Activated CD8-positive, alpha-beta memory T cell treated with anti-CD3 and anti-CD28 coated beads, Interleukin-2, amount 50 U/mL, for 24 hours (primary cell): ENCODE measurements around the gene OVCH2.
A peak's percentile ranks its signal among the peaks of the same experiment; 100 is the strongest.
"Not testable (repeated sequence)": the region's sequence is repeated elsewhere in the genome, so short reads cannot be mapped to it uniquely, and the experiment has no call there.

ENCODE experiments used
- DNase-seq: peaks from one replicate; pipeline ENCODE4 v3.0.0-alpha.2; 2020; ENCODE audit errors: extremely low read depth

The OVCH2 gene

GRCh38 chr11:7671347-7672215, 34.7 kb downstream of the OVCH2 start:
- no peak for DNase-seq

GRCh38 chr11:7670641-7671040, 35.6 kb downstream of the OVCH2 start:
- DNase-seq = no peak

DNA sequence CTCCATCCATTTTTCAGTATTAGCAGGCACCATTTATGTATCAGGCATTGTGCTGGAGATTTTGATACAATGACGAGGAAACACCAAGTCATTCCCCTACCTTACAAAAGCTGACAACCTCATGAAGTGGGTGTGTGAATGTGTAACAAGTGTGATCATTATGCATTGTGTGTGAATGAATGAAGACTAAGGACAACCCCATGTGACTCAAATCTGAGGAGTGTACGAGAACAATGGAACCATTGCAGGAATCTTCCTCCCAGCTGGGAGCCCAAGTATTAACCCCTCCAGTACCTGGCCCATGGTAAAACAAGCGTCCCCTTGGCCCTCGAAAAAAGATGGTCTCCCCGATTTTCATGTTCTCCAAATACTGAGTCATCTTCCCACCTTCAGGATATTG, 37.4 kb downstream of the OVCH2 start:
- DNase-seq = no peak

GRCh38 chr11:7668464-7668863, 37.8 kb downstream of the OVCH2 start:
- DNase-seq = no peak

GRCh38 chr11:7667460-7667859, 38.8 kb downstream of the OVCH2 start:
- DNase-seq = no peak

DNA sequence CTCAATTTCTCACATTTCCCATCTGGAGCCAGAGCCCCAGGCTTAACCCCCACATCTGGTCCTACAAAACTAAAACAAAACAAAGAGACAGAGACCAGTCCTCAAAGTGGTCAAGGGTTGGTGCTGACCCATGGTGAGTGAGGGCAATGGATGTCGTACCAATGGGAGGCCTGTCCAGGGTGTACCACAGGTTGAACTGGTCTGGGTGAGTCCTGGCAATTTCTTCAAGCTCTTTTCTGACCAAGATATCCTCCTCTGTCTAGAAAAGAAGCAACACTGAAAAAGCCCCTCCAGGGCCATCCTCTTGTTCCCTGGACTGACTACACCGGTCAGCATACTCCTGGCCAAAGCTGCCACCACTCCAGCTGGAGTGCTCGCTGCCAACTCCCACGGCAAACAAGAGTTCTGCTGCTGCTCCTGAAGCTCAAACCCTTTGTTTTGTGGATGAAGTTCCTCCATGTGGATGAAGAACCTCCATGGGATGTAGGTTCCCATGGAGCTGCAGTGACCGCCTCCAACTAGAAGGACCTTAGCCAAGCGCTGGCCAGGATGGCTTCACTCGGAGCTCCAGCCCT, 39.9 kb downstream of the OVCH2 start:
- DNase-seq = no peak

GRCh38 chr11:7665473-7666291, 40.6 kb downstream of the OVCH2 start:
- peak; percentile 49 for DNase-seq

GRCh38 chr11:7664867-7665266, 41.4 kb downstream of the OVCH2 start:
- DNase-seq = no peak

DNA sequence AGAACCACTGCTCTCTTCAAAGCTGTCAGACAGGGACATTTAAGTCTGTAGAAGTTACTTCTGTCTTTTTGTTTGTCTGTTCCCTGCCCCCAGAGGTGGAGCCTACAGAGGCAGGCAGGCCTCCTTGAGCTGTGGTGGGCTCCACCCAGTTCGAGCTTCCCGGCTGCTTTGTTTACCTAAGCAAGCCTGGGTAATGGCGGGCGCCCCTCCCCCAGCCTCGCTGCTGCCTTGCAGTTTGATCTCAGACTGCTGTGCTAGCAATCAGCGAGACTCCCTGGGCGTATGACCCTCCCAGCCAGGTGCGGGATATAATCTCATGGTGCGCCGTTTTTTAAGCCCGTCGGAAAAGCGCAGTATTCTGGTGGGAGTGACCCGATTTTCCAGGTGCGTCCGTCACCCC, 42.7 kb downstream of the OVCH2 start:
- DNase-seq = not testable (repeated sequence)

- no peak for DNase-seq
Measured at GRCh38 chr11:7657306-7658025, 48.8 kb downstream of the OVCH2 start.

- DNase-seq = no peak
Measured at GRCh38 chr11:7656704-7657103, 49.6 kb downstream of the OVCH2 start.

GRCh38 chr11:7655253-7656217, 50.7 kb downstream of the OVCH2 start:
- no peak for DNase-seq

DNA sequence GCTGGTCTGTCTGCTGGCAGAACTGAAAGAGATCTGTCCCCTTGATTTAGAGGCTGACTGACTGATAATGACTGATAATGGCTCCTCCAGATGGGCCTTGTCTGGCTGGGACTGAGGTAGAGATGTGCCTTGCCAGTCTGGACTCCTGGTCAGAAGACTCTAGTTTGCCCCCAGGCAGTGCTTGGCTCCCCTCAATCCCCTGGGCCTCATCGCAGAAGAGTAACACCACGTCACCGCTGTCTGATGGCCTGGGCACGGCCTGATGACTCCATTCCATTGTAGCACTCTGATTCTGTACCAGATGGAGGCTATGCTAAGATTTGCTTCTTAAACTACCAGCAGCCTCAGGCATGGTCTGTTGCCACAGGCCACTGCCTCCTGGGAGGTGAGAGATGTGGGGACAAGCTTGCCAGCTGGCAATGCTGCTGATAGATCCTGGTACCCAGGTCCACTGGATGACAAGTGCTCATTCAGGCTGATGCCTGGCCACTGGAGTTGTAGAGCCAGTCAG, 52.0 kb downstream of the OVCH2 start:
- DNase-seq = no peak

GRCh38 chr11:7651700-7652099, 54.6 kb downstream of the OVCH2 start:
- DNase-seq = no peak

DNA sequence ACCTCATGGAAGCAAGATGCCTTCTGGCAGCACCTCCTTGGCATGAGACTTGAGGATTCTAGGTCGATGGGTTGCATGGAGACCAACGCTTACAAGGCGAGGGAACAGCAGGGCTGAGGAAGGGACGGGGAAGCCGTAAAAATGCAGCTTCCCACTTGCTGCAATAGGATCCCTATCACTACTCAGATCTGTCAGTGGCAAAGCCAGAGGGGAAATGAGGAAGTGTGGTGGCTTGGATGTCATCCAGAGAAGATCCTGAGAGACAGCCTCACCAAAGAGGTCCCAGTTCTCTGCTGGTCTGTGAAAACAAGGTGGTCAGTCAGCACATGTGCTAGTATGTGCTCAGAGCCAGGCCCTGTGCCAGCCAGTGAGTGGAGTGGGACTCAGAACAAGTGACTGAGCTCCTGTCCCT, 55.1 kb downstream of the OVCH2 start:
- no peak for DNase-seq

GRCh38 chr11:7648264-7648663, 58.0 kb downstream of the OVCH2 start:
- no peak for DNase-seq

GRCh38 chr11:7646866-7647265, 59.4 kb downstream of the OVCH2 start:
- no peak for DNase-seq

- DNase-seq = no peak
Measured at GRCh38 chr11:7645206-7645605, 61.1 kb downstream of the OVCH2 start.

DNA sequence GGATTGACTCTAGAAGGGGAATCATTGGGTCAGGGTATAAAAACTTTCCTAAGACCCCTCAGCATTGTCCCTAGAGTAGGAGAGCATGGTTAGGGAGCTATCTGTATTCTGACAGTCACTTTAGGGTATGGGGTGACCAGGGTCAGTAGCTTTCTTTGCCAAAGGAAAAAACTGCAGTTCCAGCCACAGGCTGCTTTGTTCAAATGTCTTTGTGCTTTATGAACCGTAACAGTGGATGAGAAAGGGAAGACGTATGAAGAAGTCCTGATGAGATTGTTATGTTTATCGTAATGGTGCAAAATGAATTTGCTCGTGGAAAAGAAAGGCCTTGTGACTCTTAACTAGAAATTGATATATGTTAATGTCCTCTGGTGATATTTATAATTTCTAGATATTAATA, 63.0 kb downstream of the OVCH2 start:
- DNase-seq = no peak

- DNase-seq = no peak
Measured at GRCh38 chr11:7642747-7643146, 63.5 kb downstream of the OVCH2 start.

GRCh38 chr11:7640816-7641215, 65.5 kb downstream of the OVCH2 start:
- no peak for DNase-seq
